GM06990 (cell line): Measurements from ENCODE around the gene PRMT7.

ENCODE experiments used
- DNase-seq: peaks from one replicate; pipeline ENCODE4 v3.0.0-alpha.2; 2011; ENCODE audit not compliant: insufficient read length; ENCODE audit errors: extremely low read depth
- H3K27me3 ChIP-seq: replicated peaks from 2 replicates; pipeline ENCODE4 v1.6.0; 2011; ENCODE audit warnings: low read length; ENCODE audit not compliant: control insufficient read depth, insufficient read depth
- H3K36me3 ChIP-seq: 2 replicates; pipeline ENCODE4 v1.5.1; 2011; ENCODE audit warnings: low read length; ENCODE audit not compliant: control insufficient read depth, insufficient read depth
- H3K4me3 ChIP-seq: replicated peaks from 2 replicates; pipeline ENCODE4 v1.5.1; 2011; ENCODE audit warnings: low read depth, mild to moderate bottlenecking, control low read depth, low read length
- CTCF ChIP-seq: IDR thresholded peaks from 2 replicates; pipeline ENCODE4 v1.5.1; 2011; ENCODE audit warnings: low read length, control low read depth, mild to moderate bottlenecking, inconsistent platforms; ENCODE audit not compliant: insufficient read depth, poor library complexity, severe bottlenecking

Gene PRMT7

GRCh38 chr16:68273896-68274295 lies 36.9 kb upstream of the PRMT7 start:
- no peak for TF ChIP-seq CTCF
- DNase-seq: no peak
- H3K4me3 ChIP-seq: no peak overlapping the region
- H3K36me3 ChIP-seq: peaks cover 11% of the 10 kb centered on the region
- no peaks in the 10 kb centered on the region for H3K27me3 ChIP-seq

- peaks cover 11% of the 10 kb centered on the region for H3K36me3 ChIP-seq
- TF ChIP-seq CTCF: no peak
- no peak for DNase-seq
- H3K4me3 ChIP-seq: no peak overlapping the region
- H3K27me3 ChIP-seq: no peaks in the 10 kb centered on the region
Measured at GRCh38 chr16:68274441-68274840, 36.4 kb upstream of the PRMT7 start.

GRCh38 chr16:68275611-68276191 lies 35.1 kb upstream of the PRMT7 start:
- Histone ChIP-seq H3K36me3 (peaks cover 11% of the 10 kb centered on the region), H3K27me3 (no peaks in the 10 kb centered on the region), H3K4me3 (peak overlapping the region; percentile 12; the same call in 1 of the 2 replicates)
- peak; percentile 55 for DNase-seq
- no peak for TF ChIP-seq CTCF

GRCh38 chr16:68276223-68276622 lies 34.6 kb upstream of the PRMT7 start:
- no peak for DNase-seq
- Histone ChIP-seq H3K27me3 (no peaks in the 10 kb centered on the region), H3K4me3 (peak overlapping the region; percentile 12; the same call in 1 of the 2 replicates), H3K36me3 (peaks cover 13% of the 10 kb centered on the region)
- TF ChIP-seq CTCF: no peak

- Histone ChIP-seq H3K36me3 (peaks cover 7% of the 10 kb centered on the region), H3K27me3 (no peaks in the 10 kb centered on the region), H3K4me3 (no peak overlapping the region)
- DNase-seq: no peak
- TF ChIP-seq CTCF: no peak
Measured at GRCh38 chr16:68279726-68280558, 30.9 kb upstream of the PRMT7 start.
